ENCODE measurements around the gene FCMR. TPM values are rescaled to one million over a fixed set of nuclear protein-coding genes. Genes with fewer than 3 reads are reported as not detected.

FCMR gene
- total and polyA plus RNA-seq, 4 donors, result 0.70 to 3.6 (median 1.7) TPM

- H3K4me1 ChIP-seq (ENCODE audit: control insufficient read depth in 4 of 4, insufficient read depth in 4 of 4, low read length in 3 of 4), result peaks cover 0 to 10% (median 7%) of the 10 kb centered on the region in 4 donors
- no peaks in the 10 kb centered on the region for H3K36me3 ChIP-seq (ENCODE audit: control insufficient read depth in 4 of 4, insufficient read depth in 3 of 4, low read depth in 1 of 4, low read length in 3 of 4)
- 66% methylated on average over 3 of the region's 3 CpGs for WGBS
- no peak overlapping the region for H3K4me3 ChIP-seq (ENCODE audit: low read depth in 1 of 3, low read length in 3 of 3)
- no peaks in the 10 kb centered on the region for H3K9me3 ChIP-seq (ENCODE audit: control insufficient read depth in 4 of 4, low read length in 3 of 4)
- no peak for TF ChIP-seq HNF4G (IDR thresholded peaks at IDR 0.05)
- TF ChIP-seq TAF1 (conservative IDR thresholded peaks at IDR 0.05), result no peak
- TF ChIP-seq RAD21 (IDR thresholded peaks at IDR 0.05), result no peak
- no peak for TF ChIP-seq REST (IDR thresholded peaks at IDR 0.05)
- TF ChIP-seq MAX (IDR thresholded peaks at IDR 0.05), result no peak
- no peak for TF ChIP-seq ZBTB33 (IDR thresholded peaks at IDR 0.05)
- no peak for TF ChIP-seq RXRA (IDR thresholded peaks at IDR 0.05)
- H3K27me3 ChIP-seq (ENCODE audit: control insufficient read depth in 4 of 4, insufficient read depth in 4 of 4, low read length in 3 of 4), result no peaks in the 10 kb centered on the region
- DNase-seq (ENCODE audit: low spot score), result no peak
- H3K27ac ChIP-seq (ENCODE audit: low read depth in 1 of 2, low read length in 2 of 2), result no peak overlapping the region
- no peak overlapping the region for H3K9ac ChIP-seq (ENCODE audit: low read depth in 1 of 2, low read length in 2 of 2)
Measured at GRCh38 chr1:206895325-206895724, 26.4 kb downstream of the FCMR start.

- Histone ChIP-seq H3K4me3 (ENCODE audit: low read depth in 1 of 3, low read length in 3 of 3) (no peak overlapping the region), H3K27ac (ENCODE audit: low read depth in 1 of 2, low read length in 2 of 2) (no peak overlapping the region), H3K9me3 (ENCODE audit: control insufficient read depth in 4 of 4, low read length in 3 of 4) (no peaks in the 10 kb centered on the region), H3K4me1 (ENCODE audit: control insufficient read depth in 4 of 4, insufficient read depth in 4 of 4, low read length in 3 of 4) (peaks cover 4 to 17% (median 12%) of the 10 kb centered on the region in 4 donors), H3K27me3 (ENCODE audit: control insufficient read depth in 4 of 4, insufficient read depth in 4 of 4, low read length in 3 of 4) (no peaks in the 10 kb centered on the region), H3K36me3 (ENCODE audit: control insufficient read depth in 4 of 4, insufficient read depth in 3 of 4, low read depth in 1 of 4, low read length in 3 of 4) (no peaks in the 10 kb centered on the region), H3K9ac (ENCODE audit: low read depth in 1 of 2, low read length in 2 of 2) (no peak overlapping the region)
- WGBS, result 91% methylated on average over 2 of the region's 2 CpGs
- TF ChIP-seq SP1 (IDR thresholded peaks at IDR 0.05) (no peak), REST (IDR thresholded peaks at IDR 0.05) (no peak), YY1 (IDR thresholded peaks at IDR 0.05) (no peak), JUND (IDR thresholded peaks at IDR 0.05) (no peak), FOXA1 (IDR thresholded peaks at IDR 0.05) (no peak), NR2F2 (IDR thresholded peaks at IDR 0.05) (no peak), TAF1 (conservative IDR thresholded peaks at IDR 0.05) (no peak), HNF4G (IDR thresholded peaks at IDR 0.05) (no peak), FOXA2 (IDR thresholded peaks at IDR 0.05) (no peak)
- no peak for DNase-seq (ENCODE audit: low spot score)
Measured at GRCh38 chr1:206893380-206893779, 28.4 kb downstream of the FCMR start.

Data from liver (tissue), 9 donors.